Cardiac muscle cell (in vitro differentiated cells and primary cell): Measurements from ENCODE around the gene TCERG1L. TPM values are rescaled to one million over a fixed set of nuclear protein-coding genes. Genes with fewer than 3 reads are reported as not detected.

Experiments used
- DNase-seq, 2 donors: peaks; one replicate each; pipeline versions ENCODE4 v3.0.0 to v3.0.0-alpha.2; 2010 to 2017; ENCODE audit warnings: low read depth in 1 of 2, low spot score in 1 of 2
- H3K27ac ChIP-seq: fragments of 200-600 bp; sonication (generic); 2 replicates; pipeline ENCODE4 v1.5.1; 2016
- H3K27me3 ChIP-seq: fragments of 200-600 bp; sonication (generic); 2 replicates; pipeline ENCODE4 v1.6.0; 2016; ENCODE audit warnings: control low read depth
- H3K36me3 ChIP-seq: fragments of 200-600 bp; sonication (generic); 2 replicates; pipeline ENCODE4 v1.5.1; 2016; ENCODE audit warnings: control low read depth
- H3K4me1 ChIP-seq: fragments of 200-600 bp; sonication (generic); 2 replicates; pipeline ENCODE4 v1.8.1; 2017; ENCODE audit warnings: low read depth, mild to moderate bottlenecking, mixed run types
- H3K4me3 ChIP-seq: fragments of 200-600 bp; sonication (generic); 2 replicates; pipeline ENCODE4 v1.5.1; 2016; ENCODE audit warnings: mild to moderate bottlenecking
- H3K9me3 ChIP-seq: fragments of 200-600 bp; sonication (generic); 2 replicates; pipeline ENCODE4 v1.5.1; 2017; ENCODE audit warnings: low read depth, mild to moderate bottlenecking, control low read depth
- CTCF ChIP-seq: IDR thresholded peaks from 2 replicates; pipeline ENCODE4 v1.5.1; 2012; ENCODE audit warnings: low read depth, mild to moderate bottlenecking, low read length
- polyA plus RNA-seq: library from polyadenylated mRNA; unstranded; fragments of >200 nt; fragmentation: Nextera tagmentation; extraction: Ambion mirVana; gene quantifications from 2 replicates; pipeline ENCODE4 v1.2.1, GENCODE V29; 2016
- total RNA-seq: library from RNA; depleted of rRNA; stranded (reverse); fragments of >200 nt; gene quantifications from 2 replicates; pipeline ENCODE4 v1.2.3, GENCODE V29; 2016

TCERG1L gene
- total and polyA plus RNA-seq, 2 experiments from 2014 or later = 0.12 to 1.9 TPM

GRCh38 chr10:131068760-131069159 lies 242.8 kb downstream of the TCERG1L start:
- no peak overlapping the region for H3K4me3 ChIP-seq
- H3K27ac ChIP-seq = no peak overlapping the region
- TF ChIP-seq CTCF = no peak
- no peaks in the 10 kb centered on the region for H3K4me1 ChIP-seq
- H3K9me3 ChIP-seq = no peaks in the 10 kb centered on the region
- no peaks in the 10 kb centered on the region for H3K27me3 ChIP-seq
- no peak for DNase-seq
- H3K36me3 ChIP-seq = no peaks in the 10 kb centered on the region

- Histone ChIP-seq H3K27ac (no peak overlapping the region), H3K4me1 (no peaks in the 10 kb centered on the region), H3K9me3 (no peaks in the 10 kb centered on the region), H3K4me3 (no peak overlapping the region), H3K36me3 (no peaks in the 10 kb centered on the region), H3K27me3 (no peaks in the 10 kb centered on the region)
- DNase-seq = no peak
- TF ChIP-seq CTCF = no peak
Observed at GRCh38 chr10:131068311-131068710, 243.2 kb downstream of the TCERG1L start.

GRCh38 chr10:131067690-131068089 lies 243.8 kb downstream of the TCERG1L start:
- Histone ChIP-seq H3K4me1 (no peaks in the 10 kb centered on the region), H3K27ac (no peak overlapping the region), H3K36me3 (no peaks in the 10 kb centered on the region), H3K27me3 (no peaks in the 10 kb centered on the region), H3K4me3 (no peak overlapping the region), H3K9me3 (no peaks in the 10 kb centered on the region)
- no peak for TF ChIP-seq CTCF
- DNase-seq = no peak

- no peaks in the 10 kb centered on the region for H3K27me3 ChIP-seq
- no peak overlapping the region for H3K4me3 ChIP-seq
- DNase-seq = no peak
- H3K27ac ChIP-seq = no peak overlapping the region
- no peaks in the 10 kb centered on the region for H3K9me3 ChIP-seq
- no peak for TF ChIP-seq CTCF
- H3K4me1 ChIP-seq = peaks cover 3% of the 10 kb centered on the region
- H3K36me3 ChIP-seq = no peaks in the 10 kb centered on the region
Observed at GRCh38 chr10:131065673-131066305, 245.7 kb downstream of the TCERG1L start.

GRCh38 chr10:131063311-131063710 lies 248.2 kb downstream of the TCERG1L start:
- no peak overlapping the region for H3K27ac ChIP-seq
- TF ChIP-seq CTCF = no peak
- DNase-seq = no peak
- H3K27me3 ChIP-seq = no peaks in the 10 kb centered on the region
- H3K4me3 ChIP-seq = no peak overlapping the region
- H3K4me1 ChIP-seq = peaks cover 16% of the 10 kb centered on the region
- H3K36me3 ChIP-seq = no peaks in the 10 kb centered on the region
- H3K9me3 ChIP-seq = no peaks in the 10 kb centered on the region
